T-helper 2 cell treated with Interferon-gamma antibody and Interleukin-4, amounts not matched to agents 100 ng/mL and 5 ng/mL, for 36 hours (primary cell): Measurements from ENCODE around the gene PTPN23. TPM values are rescaled to one million over a fixed set of nuclear protein-coding genes. Genes with fewer than 3 reads are reported as not detected.
"Not testable (repeated sequence)": the region's sequence is repeated elsewhere in the genome, so short reads cannot be mapped to it uniquely, and the experiment has no call there.

Experiments
- intact Hi-C: fragments of 100-400 bp; cut with micrococcal nuclease; formaldehyde crosslinking; loops from one replicate; pipeline ENCODE4 v1.15.1; 2023
- total RNA-seq: library from RNA; stranded (reverse); gene quantifications from 2 replicates; pipeline ENCODE4 v1.2.3, GENCODE V29; 2022

The PTPN23 gene
- total RNA-seq: 32.7 and 35.2 TPM in 2 replicates

DNA sequence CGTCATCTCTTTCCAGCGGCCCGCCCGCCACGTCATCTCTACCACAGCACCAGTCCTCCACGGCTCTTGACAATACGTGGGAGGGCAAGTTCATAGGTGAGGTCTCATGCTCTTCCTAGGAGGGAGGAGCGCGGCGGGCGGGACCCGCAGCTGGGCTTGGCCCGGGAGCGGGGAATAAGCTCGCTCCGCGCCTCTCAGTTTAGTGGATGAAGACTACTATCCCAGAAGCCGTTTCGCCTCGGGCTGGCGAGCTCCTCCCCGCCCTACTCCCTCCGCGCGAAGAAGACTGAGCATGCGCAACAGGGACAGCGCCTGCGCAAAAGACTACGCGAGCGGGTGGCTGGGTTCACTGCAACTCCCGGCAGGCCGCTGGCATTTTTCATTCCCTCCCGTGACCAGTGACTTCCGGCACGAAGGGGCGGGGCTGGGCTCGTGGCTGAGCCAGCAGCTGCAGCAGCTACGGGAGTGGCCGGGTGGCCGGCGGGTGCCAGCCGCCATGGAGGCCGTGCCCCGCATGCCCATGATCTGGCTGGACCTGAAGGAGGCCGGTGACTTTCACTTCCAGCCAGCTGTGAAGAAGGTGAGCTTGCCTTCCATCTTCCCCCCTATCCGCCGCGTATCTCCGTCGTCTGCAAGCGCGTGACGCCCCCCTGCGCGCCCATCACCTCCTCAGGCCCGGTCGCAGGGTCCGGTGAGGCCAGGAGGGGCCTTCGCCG is at the start of gene PTPN23:
TSS of gene PTPN23 (plus strand) at position 421 of the 716 bp plus-strand sequence. CDS start at position 497, 76 bp downstream.
- intact Hi-C loops: loop anchor here (1.0 to 5.0 kb wide), 8 partner anchors 41 to 683 kb away; partner anchors contain the start of genes ELP6, KIF9, KLHL18 and SETD2

- intact Hi-C loops: no loop called here
Measured at GRCh38 chr3:47333907-47334306, 46.9 kb upstream of the PTPN23 start.

GRCh38 chr3:47337656-47338055 is 43.2 kb upstream of the PTPN23 start:
- intact Hi-C loops: no loop called here

- intact Hi-C loops: no loop called here
Measured at GRCh38 chr3:47339951-47340350, 40.9 kb upstream of the PTPN23 start.

DNA sequence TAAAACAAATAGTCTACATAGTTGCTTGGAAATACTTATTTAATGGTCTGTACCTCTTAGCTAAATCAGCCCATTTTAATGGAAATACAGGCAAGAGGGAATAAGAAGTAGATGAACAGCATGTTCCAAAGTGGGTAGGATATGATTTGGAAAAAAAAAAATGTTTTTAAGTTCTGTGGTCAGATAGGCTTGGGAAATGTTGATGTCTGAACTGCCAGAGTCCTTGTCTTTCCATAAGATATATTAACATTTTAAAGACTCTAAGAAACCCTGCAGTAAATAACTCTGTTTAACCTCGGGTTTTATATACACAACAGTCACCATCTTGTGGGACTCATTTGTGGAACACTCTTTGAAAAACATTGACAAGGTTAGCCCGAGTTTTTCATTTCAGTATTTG is 40.0 kb upstream of the PTPN23 start:
- intact Hi-C loops: no loop called here

- intact Hi-C loops: no loop called here
Measured at GRCh38 chr3:47342151-47342550, 38.7 kb upstream of the PTPN23 start.

DNA sequence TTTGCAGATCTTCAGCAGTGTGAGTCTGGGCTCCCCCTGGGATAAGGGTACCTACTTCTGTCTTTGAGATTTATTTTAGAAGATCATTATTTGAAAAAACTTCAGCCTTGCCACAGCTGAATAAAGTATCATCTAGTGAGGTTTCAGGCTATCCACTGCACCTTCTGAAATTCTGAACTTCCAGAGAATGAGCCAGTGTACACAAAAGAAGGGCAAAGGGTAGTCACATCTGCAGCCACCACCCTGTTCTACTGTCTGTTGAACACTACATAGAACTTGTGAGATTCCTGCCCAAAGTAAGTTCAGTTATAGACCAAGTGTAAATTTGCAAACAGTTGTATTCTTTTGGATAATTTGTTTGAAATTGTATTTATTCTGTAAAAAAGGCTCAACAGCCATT is 38.0 kb upstream of the PTPN23 start:
- intact Hi-C loops: no loop called here

DNA sequence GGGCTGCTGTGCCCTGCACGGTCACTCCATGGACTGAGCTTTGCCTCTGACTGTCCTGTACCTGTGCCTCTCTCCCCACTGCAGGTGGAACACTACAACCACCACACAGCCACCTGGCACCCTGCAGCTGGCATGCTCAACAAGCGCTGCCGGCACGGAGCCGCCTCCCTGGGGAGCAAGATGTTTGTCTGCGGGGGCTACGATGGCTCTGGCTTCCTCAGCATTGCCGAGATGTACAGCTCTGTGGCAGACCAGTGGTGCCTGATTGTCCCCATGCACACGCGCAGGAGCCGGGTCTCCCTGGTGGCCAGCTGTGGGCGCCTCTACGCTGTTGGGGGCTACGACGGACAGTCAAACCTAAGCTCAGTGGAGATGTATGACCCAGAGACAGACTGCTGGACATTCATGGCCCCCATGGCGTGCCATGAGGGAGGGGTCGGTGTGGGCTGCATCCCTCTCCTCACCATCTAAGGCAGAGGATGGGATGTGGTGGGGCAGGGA is 37.3 kb upstream of the PTPN23 start:
- intact Hi-C loops: no loop called here

GRCh38 chr3:47344971-47345370 is 35.9 kb upstream of the PTPN23 start:
- intact Hi-C loops: no loop called here

DNA sequence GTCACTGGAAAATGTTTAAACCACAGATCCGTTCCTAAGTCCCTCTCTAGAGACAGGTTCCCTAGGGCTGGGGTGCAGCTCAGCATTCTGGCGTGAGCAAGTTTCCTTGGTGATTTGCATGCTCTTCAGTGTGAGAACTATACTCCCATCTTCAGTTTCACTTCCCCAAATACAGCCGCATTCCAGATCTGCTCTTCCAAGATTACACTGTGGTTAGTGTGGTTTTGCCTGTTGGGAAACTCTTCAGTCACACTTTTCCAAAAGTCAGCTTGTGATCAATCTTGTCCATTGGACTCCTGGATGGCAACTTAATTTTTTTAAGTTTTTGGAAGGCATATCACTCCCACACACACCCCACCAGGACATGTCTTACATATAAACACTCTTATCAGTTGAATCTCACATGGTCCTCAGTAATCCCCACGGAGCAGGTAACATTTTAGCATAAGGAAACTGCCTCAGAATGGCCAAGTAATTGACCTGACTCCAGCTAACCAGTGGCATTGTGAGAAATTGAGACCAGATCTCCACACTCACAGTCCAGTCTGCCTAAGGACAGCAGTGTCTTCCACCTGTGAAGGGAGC is 33.5 kb upstream of the PTPN23 start:
- intact Hi-C loops: no loop called here

DNA sequence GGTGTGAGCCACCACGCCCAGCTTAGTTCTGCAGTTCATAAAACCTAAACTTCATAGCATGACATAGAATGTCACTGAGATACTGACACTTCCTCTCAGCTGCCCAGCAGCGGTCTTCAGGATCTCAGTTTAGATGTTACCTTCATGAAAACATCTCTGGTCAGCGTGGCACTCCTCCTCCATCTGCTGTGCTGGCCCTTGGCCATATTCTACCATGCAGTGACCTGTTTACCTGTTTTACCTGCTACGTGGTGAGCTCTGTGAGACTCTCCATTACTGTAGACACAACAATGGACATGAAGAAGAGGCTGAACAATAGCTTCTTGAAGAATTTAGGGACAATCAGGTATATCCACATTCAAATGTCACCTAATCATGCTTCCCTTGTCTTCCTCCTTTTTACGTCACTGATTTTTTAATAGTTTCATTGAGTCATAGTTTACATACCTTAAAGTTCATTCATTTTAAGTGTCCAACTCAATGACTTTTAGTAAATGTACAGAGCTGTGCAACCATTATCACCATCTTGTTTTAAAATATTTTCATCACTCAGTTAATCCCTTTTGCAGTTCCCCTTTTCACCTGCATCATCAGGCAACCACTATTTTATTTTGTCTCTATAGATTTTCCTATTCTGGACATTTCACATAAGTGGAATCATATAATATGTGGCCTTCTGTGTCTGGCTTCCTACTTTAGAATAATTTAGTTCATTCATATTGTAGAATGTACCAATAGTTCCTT is 32.2 kb upstream of the PTPN23 start:
- intact Hi-C loops: no loop called here

DNA sequence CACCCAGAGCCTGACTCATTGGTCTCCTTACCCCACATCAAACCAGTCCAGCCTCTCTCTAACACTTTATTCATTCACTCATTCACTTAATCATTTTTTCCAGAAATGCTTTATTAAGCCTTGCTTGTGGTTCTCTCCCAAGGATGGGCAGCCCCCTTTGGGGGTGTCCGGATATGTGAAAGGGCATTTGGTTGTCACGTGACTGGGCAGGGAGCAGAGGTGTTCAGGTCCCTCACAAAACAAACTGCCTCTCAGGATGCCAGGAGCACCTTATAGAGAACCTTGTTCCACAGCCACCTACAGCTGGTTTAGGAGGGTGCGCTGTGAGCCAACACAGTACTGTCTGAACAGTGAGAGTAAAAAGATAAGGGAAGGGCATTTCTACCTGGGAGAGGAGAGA is 25.8 kb upstream of the PTPN23 start:
- intact Hi-C loops: no loop called here

DNA sequence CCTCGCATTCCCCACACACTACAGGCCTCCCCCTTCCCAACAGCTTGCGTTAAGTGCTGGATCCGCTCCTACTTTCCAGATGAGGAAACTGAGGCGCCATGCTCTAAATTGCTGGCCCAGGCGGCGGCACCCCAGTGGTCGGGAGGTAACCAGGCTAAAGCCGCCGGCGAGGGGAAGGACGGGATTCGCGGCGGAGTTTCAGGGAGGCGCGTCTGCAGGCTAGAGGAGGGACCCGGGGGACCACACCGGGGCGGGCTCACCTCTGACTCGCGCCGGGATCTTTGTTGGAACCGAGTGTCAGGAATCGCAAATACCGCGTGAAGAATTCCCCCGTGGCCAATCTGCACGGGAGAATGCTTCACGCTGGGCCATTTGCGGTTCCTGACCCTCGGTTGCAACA is 24.6 kb upstream of the PTPN23 start:
- intact Hi-C loops: no loop called here

- intact Hi-C loops: no loop called here
Measured at GRCh38 chr3:47359323-47359722, 21.5 kb upstream of the PTPN23 start.

- intact Hi-C loops: not testable (repeated sequence)
Measured at GRCh38 chr3:47360110-47360517, 20.7 kb upstream of the PTPN23 start.

DNA sequence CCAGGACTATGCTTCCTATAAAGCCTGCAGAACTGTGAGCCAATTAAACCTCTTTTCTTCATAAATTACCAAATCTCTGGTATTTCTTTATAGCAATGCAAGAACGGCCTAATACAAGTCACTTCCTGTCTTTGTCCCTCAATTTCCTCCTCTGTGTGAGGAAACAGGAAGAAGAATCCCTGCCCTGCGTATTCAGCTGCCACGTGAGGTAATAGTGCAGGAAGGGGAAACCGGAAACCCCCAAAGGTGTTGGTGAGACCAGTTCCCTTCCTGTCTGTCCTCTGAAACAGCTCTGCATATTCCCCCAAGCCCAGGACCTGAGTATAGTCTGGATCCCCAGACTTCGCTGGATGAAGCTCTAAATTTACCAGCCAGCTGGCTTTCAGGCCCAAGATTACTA is 18.1 kb upstream of the PTPN23 start:
- intact Hi-C loops: no loop called here

GRCh38 chr3:47365213-47366153 is 15.3 kb upstream of the PTPN23 start:
- intact Hi-C loops: no loop called here

DNA sequence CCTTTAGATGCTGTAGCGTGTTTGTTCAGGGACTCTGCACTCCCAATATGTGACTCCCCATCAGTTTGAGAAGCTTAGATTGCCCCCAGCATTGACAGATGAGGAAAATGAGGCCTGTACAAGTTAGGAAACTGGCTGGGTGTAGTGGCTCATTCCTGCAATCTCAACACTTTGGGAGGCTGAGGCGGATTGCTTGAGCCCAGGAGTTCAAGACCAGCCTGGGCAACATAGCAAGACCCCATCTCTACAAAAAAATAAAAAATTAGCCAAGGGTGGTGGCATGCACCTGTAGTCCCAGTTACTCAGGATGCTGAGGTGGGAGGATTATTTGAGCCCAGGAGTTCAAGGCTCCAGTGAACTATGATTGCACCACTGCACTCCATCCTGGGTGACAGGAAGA is 14.0 kb upstream of the PTPN23 start:
- intact Hi-C loops: no loop called here

GRCh38 chr3:47367631-47368030 is 13.2 kb upstream of the PTPN23 start:
- intact Hi-C loops: no loop called here

DNA sequence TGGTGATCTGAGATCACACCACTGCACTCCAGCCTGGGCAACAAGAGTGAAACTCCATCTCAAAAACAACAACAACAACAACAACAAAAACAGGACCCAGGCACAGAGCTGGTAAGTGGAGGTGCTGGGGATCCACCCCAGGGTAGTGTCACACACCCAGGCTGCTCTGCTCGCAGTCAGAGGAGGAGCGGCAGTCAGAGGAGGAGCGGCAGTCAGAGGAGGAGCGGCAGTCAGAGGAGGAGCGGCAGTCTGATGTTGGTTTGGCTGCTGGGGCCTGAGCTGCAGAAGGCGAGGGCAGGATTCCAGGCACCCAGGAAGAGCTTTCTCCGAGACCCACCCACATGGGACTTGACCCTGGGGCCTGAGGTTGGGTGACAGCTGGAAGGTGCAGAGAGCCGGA is 10.8 kb upstream of the PTPN23 start:
- intact Hi-C loops: loop anchor here (2.0 kb wide), 1 partner anchor 665 kb away; no protein-coding TSS in a partner anchor
